HepG2 (cell line): ENCODE data around the gene ATG13. TPM values are rescaled to one million over a fixed set of nuclear protein-coding genes. Genes with fewer than 3 reads are reported as not detected.
A peak's percentile ranks its signal among the peaks of the same experiment; 100 is the strongest.

Experiments
- ARID2 ChIP-seq: sonication (generic); formaldehyde crosslinking; IDR thresholded peaks from 2 replicates; pipeline ENCODE4 v1.8.1; 2022; ENCODE audit warnings: mild to moderate bottlenecking, missing genetic modification reagents, borderline replicate concordance
- ATF6 ChIP-seq: sonication (generic); formaldehyde crosslinking; conservative IDR thresholded peaks from 2 replicates; pipeline ENCODE4 v1.4.0; 2020; ENCODE audit warnings: missing genetic modification reagents
- KDM6A ChIP-seq: IDR thresholded peaks from 2 replicates; pipeline ENCODE4 v1.6.1; 2016; ENCODE audit warnings: low read depth
- MAFG ChIP-seq: sonication (generic); formaldehyde crosslinking; IDR thresholded peaks from 2 replicates; pipeline ENCODE4 v1.5.1; 2020; ENCODE audit warnings: mild to moderate bottlenecking, missing genetic modification reagents
- MAZ ChIP-seq, 2 experiments: sonication (generic) in 1 of 2; formaldehyde crosslinking in 1 of 2; IDR thresholded peaks; 2 replicates each; pipeline versions ENCODE4 v1.5.0 to v1.6.1; 2012 to 2020; ENCODE audit warnings: low read depth in 2 of 2, mild to moderate bottlenecking in 2 of 2, borderline replicate concordance in 1 of 2, improper control_type of control experiment in 1 of 2, low read length in 1 of 2, missing genetic modification reagents in 1 of 2, moderate library complexity in 1 of 2
- NAIF1 ChIP-seq: sonication (generic); formaldehyde crosslinking; IDR thresholded peaks from 2 replicates; pipeline ENCODE4 v1.5.0; 2020; ENCODE audit warnings: mild to moderate bottlenecking, missing genetic modification reagents, borderline replicate concordance
- PHF5A ChIP-seq: IDR thresholded peaks from one replicate; pipeline ENCODE4 v1.6.1; 2018; ENCODE audit warnings: low read depth, missing genetic modification reagents; ENCODE audit not compliant: unreplicated experiment
- PRPF4 ChIP-seq: fragments of 200-400 bp; formaldehyde crosslinking; IDR thresholded peaks from 2 replicates; pipeline ENCODE4 v1.6.1; 2016; ENCODE audit warnings: low read length, low read depth; ENCODE audit not compliant: poor library complexity, severe bottlenecking
- RARA ChIP-seq: IDR thresholded peaks from 2 replicates; pipeline ENCODE4 v1.6.1; 2016; ENCODE audit warnings: missing genetic modification reagents, missing compliant biosample characterization
- RXRB ChIP-seq: IDR thresholded peaks from 2 replicates; pipeline ENCODE4 v1.6.1; 2016; ENCODE audit warnings: borderline replicate concordance, missing genetic modification reagents, missing compliant biosample characterization
- SCMH1 ChIP-seq: sonication (generic); formaldehyde crosslinking; IDR thresholded peaks from 2 replicates; pipeline ENCODE4 v1.9.0; 2021; ENCODE audit warnings: missing genetic modification reagents, mild to moderate bottlenecking, borderline replicate concordance
- SIN3A ChIP-seq: IDR thresholded peaks from 2 replicates; pipeline ENCODE4 v1.6.1; 2011; ENCODE audit warnings: low read depth, mild to moderate bottlenecking, control low read depth, low read length, borderline replicate concordance
- ZBTB14 ChIP-seq: sonication (generic); formaldehyde crosslinking; IDR thresholded peaks from 2 replicates; pipeline ENCODE4 v1.4.0; 2020; ENCODE audit warnings: missing genetic modification reagents
- ZNF225 ChIP-seq: sonication (generic); formaldehyde crosslinking; IDR thresholded peaks from 2 replicates; pipeline ENCODE4 v1.4.0; 2020; ENCODE audit warnings: mild to moderate bottlenecking, missing genetic modification reagents
- ZNF337 ChIP-seq: sonication (generic); formaldehyde crosslinking; IDR thresholded peaks from 2 replicates; pipeline ENCODE4 v1.5.1; 2020; ENCODE audit warnings: missing genetic modification reagents, low read depth, mild to moderate bottlenecking, borderline replicate concordance
- ZNF556 ChIP-seq: sonication (generic); formaldehyde crosslinking; IDR thresholded peaks from 2 replicates; pipeline ENCODE4 v1.4.0; 2020; ENCODE audit warnings: mild to moderate bottlenecking, missing genetic modification reagents, borderline replicate concordance
- ZNF790 ChIP-seq: sonication (generic); formaldehyde crosslinking; IDR thresholded peaks from 2 replicates; pipeline ENCODE4 v1.8.0; 2022; ENCODE audit warnings: missing genetic modification reagents, mild to moderate bottlenecking, borderline replicate concordance
- ZNF83 ChIP-seq: sonication (generic); formaldehyde crosslinking; IDR thresholded peaks from 2 replicates; pipeline ENCODE4 v1.4.0; 2020; ENCODE audit warnings: missing genetic modification reagents, mild to moderate bottlenecking, borderline replicate concordance
- ZNF850 ChIP-seq: sonication (generic); formaldehyde crosslinking; conservative IDR thresholded peaks from 2 replicates; pipeline ENCODE4 v1.9.0; 2021; ENCODE audit warnings: mild to moderate bottlenecking, missing genetic modification reagents
- polyA plus RNA-seq, 8 experiments: library from polyadenylated mRNA; depleted of rRNA in 3 of 8; stranded (reverse) in 7 of 8; unstranded in 1 of 8; fragments of >200 nt; fragmentation: Illumina TruSeq in 4 of 8; extraction: Trizol in 4 of 8; gene quantifications; 2 replicates each; pipeline versions ENCODE4 v1.2.1 to v1.2.3, GENCODE V29; 2011 to 2016; ENCODE audit warnings: low read depth in 4 of 8, missing spikeins in 1 of 8, mixed read lengths in 1 of 8; ENCODE audit not compliant: insufficient read depth in 1 of 8
- total RNA-seq, 5 experiments: library from RNA; depleted of rRNA; stranded (reverse); fragments of >200 nt; fragmentation: Illumina TruSeq; extraction: Trizol; gene quantifications; 2 replicates each; pipeline ENCODE4 v1.2.3, GENCODE V29; 2016; ENCODE audit warnings: low read depth in 1 of 5
- TF ChIP-seq, protein P1 (sequence below): sonication (generic); formaldehyde crosslinking; IDR thresholded peaks from 2 replicates; pipeline ENCODE4 v1.9.0; 2021; ENCODE audit warnings: missing genetic modification reagents, borderline replicate concordance
- TF ChIP-seq, protein P2 (sequence below): fragments of 450-650 bp; IDR thresholded peaks from 2 replicates; pipeline ENCODE4 v1.6.1; 2017

ATG13 gene
- total and polyA plus RNA-seq, 2 of the 13 experiments (the other 11 are each of a cell fraction or from before 2014, with no cell fraction given), result 55.0 to 77.3 TPM

DNA sequence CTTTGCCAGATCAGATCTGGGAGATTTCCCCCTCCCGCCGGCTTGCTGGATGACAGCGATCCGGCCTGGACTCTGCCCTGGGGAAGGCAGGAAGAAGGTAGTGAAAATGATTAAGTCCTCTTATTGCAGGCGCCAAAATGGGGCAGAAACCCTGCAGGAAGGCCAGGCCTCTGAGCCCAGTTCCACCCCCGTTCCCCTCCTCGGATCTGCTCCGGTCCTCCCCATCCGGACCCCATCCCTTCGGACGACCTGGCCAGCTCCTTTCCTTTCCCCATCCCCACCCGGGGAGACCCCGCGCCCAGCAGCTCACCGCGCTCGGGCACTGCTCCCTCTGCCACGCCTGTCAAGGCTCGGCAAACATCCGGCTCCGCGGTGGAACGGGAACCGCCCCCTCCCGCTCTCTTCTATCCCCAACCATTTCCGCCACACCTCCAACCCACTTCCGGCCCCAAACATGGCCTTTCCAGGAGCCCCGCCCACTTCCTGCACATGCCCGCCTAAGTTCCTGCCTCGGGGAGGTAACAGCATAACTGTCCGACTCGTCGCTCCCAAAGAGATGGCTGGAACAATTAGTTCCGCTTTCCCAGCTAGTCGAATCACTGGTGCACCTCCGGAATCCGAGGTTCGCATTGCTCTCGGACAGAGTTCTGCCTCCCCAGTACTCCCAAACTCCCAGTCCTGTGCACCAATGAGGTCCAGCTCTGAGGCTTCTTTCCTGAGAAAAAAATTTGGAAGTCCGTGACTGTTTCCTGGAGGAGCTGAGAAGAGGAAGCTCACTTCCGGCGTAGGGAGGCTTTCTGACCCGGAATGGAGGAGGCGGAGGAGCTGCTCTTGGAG is 83.1 kb downstream of the ATG13 start, which contains the start of the genes ARHGAP1 and ZNF408 (continued):
- TF ChIP-seq, protein P1, sequence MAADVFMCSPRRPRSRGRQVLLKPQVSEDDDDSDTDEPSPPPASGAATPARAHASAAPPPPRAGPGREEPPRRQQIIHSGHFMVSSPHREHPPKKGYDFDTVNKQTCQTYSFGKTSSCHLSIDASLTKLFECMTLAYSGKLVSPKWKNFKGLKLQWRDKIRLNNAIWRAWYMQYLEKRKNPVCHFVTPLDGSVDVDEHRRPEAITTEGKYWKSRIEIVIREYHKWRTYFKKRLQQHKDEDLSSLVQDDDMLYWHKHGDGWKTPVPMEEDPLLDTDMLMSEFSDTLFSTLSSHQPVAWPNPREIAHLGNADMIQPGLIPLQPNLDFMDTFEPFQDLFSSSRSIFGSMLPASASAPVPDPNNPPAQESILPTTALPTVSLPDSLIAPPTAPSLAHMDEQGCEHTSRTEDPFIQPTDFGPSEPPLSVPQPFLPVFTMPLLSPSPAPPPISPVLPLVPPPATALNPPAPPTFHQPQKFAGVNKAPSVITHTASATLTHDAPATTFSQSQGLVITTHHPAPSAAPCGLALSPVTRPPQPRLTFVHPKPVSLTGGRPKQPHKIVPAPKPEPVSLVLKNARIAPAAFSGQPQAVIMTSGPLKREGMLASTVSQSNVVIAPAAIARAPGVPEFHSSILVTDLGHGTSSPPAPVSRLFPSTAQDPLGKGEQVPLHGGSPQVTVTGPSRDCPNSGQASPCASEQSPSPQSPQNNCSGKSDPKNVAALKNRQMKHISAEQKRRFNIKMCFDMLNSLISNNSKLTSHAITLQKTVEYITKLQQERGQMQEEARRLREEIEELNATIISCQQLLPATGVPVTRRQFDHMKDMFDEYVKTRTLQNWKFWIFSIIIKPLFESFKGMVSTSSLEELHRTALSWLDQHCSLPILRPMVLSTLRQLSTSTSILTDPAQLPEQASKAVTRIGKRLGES (CRISPR knock-in tag), result no peak
- peak; percentile 93 for TF ChIP-seq SIN3A
- no peak for TF ChIP-seq KDM6A (CRISPR knock-in tag)
- peak; percentile 72; the same call in 1 of the 2 replicates for TF ChIP-seq ZNF225 (CRISPR knock-in tag)
- peak; percentile 79; the same call in 1 of the 2 replicates for TF ChIP-seq ARID2
- TF ChIP-seq ZNF556 (CRISPR knock-in tag), result peak; percentile 73; the same call in 1 of the 2 replicates
- peak; percentile 71; the same call in 1 of the 2 replicates for TF ChIP-seq ZNF337 (CRISPR knock-in tag)
- TF ChIP-seq RARA (CRISPR knock-in tag), result peak; percentile 44; the same call in 1 of the 2 replicates
- no peak for TF ChIP-seq ZNF850
- TF ChIP-seq, protein P2, sequence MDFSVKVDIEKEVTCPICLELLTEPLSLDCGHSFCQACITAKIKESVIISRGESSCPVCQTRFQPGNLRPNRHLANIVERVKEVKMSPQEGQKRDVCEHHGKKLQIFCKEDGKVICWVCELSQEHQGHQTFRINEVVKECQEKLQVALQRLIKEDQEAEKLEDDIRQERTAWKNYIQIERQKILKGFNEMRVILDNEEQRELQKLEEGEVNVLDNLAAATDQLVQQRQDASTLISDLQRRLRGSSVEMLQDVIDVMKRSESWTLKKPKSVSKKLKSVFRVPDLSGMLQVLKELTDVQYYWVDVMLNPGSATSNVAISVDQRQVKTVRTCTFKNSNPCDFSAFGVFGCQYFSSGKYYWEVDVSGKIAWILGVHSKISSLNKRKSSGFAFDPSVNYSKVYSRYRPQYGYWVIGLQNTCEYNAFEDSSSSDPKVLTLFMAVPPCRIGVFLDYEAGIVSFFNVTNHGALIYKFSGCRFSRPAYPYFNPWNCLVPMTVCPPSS, result no peak
- TF ChIP-seq MAZ (IDR thresholded peaks at IDR 0.05; ENCODE audit: borderline replicate concordance, low read depth, low read length), result peak; percentile 77; the same call in 1 of the 2 replicates
- TF ChIP-seq MAZ (CRISPR knock-in tag; IDR thresholded peaks at IDR 0.05; ENCODE audit: low read depth), result peak; percentile 84
- no peak for TF ChIP-seq PRPF4
- TF ChIP-seq NAIF1, result no peak
- no peak for TF ChIP-seq ZBTB14 (CRISPR knock-in tag)
- no peak for TF ChIP-seq ATF6 (CRISPR knock-in tag)
- no peak for TF ChIP-seq ZNF790 (CRISPR knock-in tag)
- TF ChIP-seq PHF5A, result peak; percentile 26
- no peak for TF ChIP-seq ZNF83
- no peak for TF ChIP-seq MAFG
- peak; percentile 70 for TF ChIP-seq RXRB (CRISPR knock-in tag)
- TF ChIP-seq SCMH1 (CRISPR knock-in tag), result no peak
